GM23338 (cell line): Measurements from ENCODE around the gene VILL. TPM values are rescaled to one million over a fixed set of nuclear protein-coding genes. Genes with fewer than 3 reads are reported as not detected.

Experiments used
- ATAC-seq: fragments of 200-7000 bp; cut with Tn5 transposase; 3 replicates; pipeline ENCODE4 v1.9.1; 2020
- DNase-seq: peaks from one replicate; pipeline ENCODE4 v3.0.0-alpha.2; 2015; ENCODE audit warnings: low spot score
- H2AFZ ChIP-seq: fragments of 200-600 bp; sonication (generic); 2 replicates; pipeline ENCODE4 v1.8.0; 2016; ENCODE audit warnings: antibody characterized with exemption, mild to moderate bottlenecking, moderate library complexity
- H3F3A ChIP-seq: fragments of 200-600 bp; sonication (generic); replicated peaks from 2 replicates; pipeline ENCODE4 v1.8.0; 2017; ENCODE audit warnings: antibody characterized with exemption, mixed run types, low read depth
- H3K27ac ChIP-seq: fragments of 200-600 bp; sonication (generic); 2 replicates; pipeline ENCODE4 v1.6.1; 2016; ENCODE audit warnings: low read depth
- H3K27me3 ChIP-seq: fragments of 200-600 bp; sonication (generic); 2 replicates; pipeline ENCODE4 v1.8.0; 2016; ENCODE audit warnings: mild to moderate bottlenecking, mixed run types, moderate library complexity; ENCODE audit not compliant: insufficient read depth
- H3K36me3 ChIP-seq: fragments of 200-600 bp; sonication (generic); 2 replicates; pipeline ENCODE4 v1.8.0; 2016; ENCODE audit warnings: mild to moderate bottlenecking; ENCODE audit not compliant: insufficient read depth
- H3K4me1 ChIP-seq: fragments of 200-600 bp; sonication (generic); 2 replicates; pipeline ENCODE4 v1.8.0; 2016; ENCODE audit warnings: mild to moderate bottlenecking, moderate library complexity; ENCODE audit not compliant: insufficient read depth
- H3K4me2 ChIP-seq: fragments of 200-600 bp; sonication (generic); 2 replicates; pipeline ENCODE4 v1.7.1; 2017; ENCODE audit warnings: mixed run types
- H3K4me3 ChIP-seq: fragments of 200-600 bp; sonication (generic); 2 replicates; pipeline ENCODE4 v1.6.1; 2016; ENCODE audit warnings: mixed run types
- H3K79me2 ChIP-seq: fragments of 200-600 bp; sonication (generic); replicated peaks from 2 replicates; pipeline ENCODE4 v1.8.0; 2017; ENCODE audit warnings: mild to moderate bottlenecking; ENCODE audit not compliant: insufficient read depth
- H3K9me2 ChIP-seq: fragments of 200-600 bp; sonication (generic); 2 replicates; pipeline ENCODE4 v1.8.0; 2017; ENCODE audit not compliant: insufficient read depth
- H4K20me1 ChIP-seq: fragments of 200-600 bp; sonication (generic); replicated peaks from 2 replicates; pipeline ENCODE4 v1.8.0; 2017; ENCODE audit warnings: mild to moderate bottlenecking; ENCODE audit not compliant: insufficient read depth
- H3K27ac Mint-ChIP-seq: 2 replicates; pipeline ENCODE4 v1.8.0; 2020; ENCODE audit warnings: inconsistent platforms, mild to moderate bottlenecking, moderate library complexity, mixed read lengths
- H3K27me3 Mint-ChIP-seq: 3 replicates; pipeline ENCODE4 v1.8.0; 2022; ENCODE audit warnings: low read depth, mild to moderate bottlenecking, moderate library complexity, mixed read lengths, inconsistent platforms; ENCODE audit not compliant: insufficient read depth, poor library complexity
- H3K36me3 Mint-ChIP-seq: 3 replicates; pipeline ENCODE4 v1.8.0; 2021; ENCODE audit warnings: low read depth, mild to moderate bottlenecking, inconsistent platforms, moderate library complexity, mixed read lengths
- H3K4me1 Mint-ChIP-seq: 3 replicates; pipeline ENCODE4 v1.8.0; 2020; ENCODE audit warnings: mild to moderate bottlenecking, inconsistent platforms, mixed read lengths
- H3K4me3 Mint-ChIP-seq: 3 replicates; pipeline ENCODE4 v1.8.0; 2021; ENCODE audit warnings: moderate library complexity, mild to moderate bottlenecking, inconsistent platforms, mixed read lengths
- H3K9me3 Mint-ChIP-seq: 3 replicates; pipeline ENCODE4 v1.8.0; 2020; ENCODE audit warnings: moderate library complexity, mild to moderate bottlenecking, inconsistent platforms, mixed read lengths
- CTCF ChIP-seq, 2 experiments: fragments of 200-600 bp in 1 of 2; sonication (generic) in 1 of 2; conservative IDR thresholded peaks; 2 replicates each; pipeline versions ENCODE4 v1.5.1 to v1.6.1; 2016 to 2017; ENCODE audit warnings: antibody characterized with exemption in 2 of 2, low read depth in 2 of 2, mild to moderate bottlenecking in 2 of 2, moderate library complexity in 1 of 2
- ETS1 ChIP-seq: IDR thresholded peaks from 2 replicates; pipeline ENCODE4 v1.6.1; 2016; ENCODE audit warnings: antibody characterized with exemption
- EZH2phosphoT487 ChIP-seq: fragments of 200-600 bp; sonication (generic); IDR thresholded peaks from one replicate; pipeline ENCODE4 v1.8.1; 2018; ENCODE audit warnings: antibody characterized with exemption; ENCODE audit not compliant: unreplicated experiment
- POLR2AphosphoS5 ChIP-seq: IDR thresholded peaks from 2 replicates; pipeline ENCODE4 v1.6.1; 2016; ENCODE audit warnings: antibody characterized with exemption, low read depth
- REST ChIP-seq: IDR thresholded peaks from one replicate; pipeline ENCODE4 v1.6.1; 2018; ENCODE audit warnings: antibody characterized with exemption; ENCODE audit not compliant: unreplicated experiment
- STAT1 ChIP-seq: IDR thresholded peaks from one replicate; pipeline ENCODE4 v1.6.1; 2016; ENCODE audit warnings: antibody characterized with exemption; ENCODE audit not compliant: unreplicated experiment
- ZNF331 ChIP-seq: fragments of 250-450 bp; sonication (Bioruptor Pico); IDR thresholded peaks from 2 replicates; pipeline ENCODE4 v1.5.0; 2020; ENCODE audit warnings: low read depth, mild to moderate bottlenecking, moderate library complexity
- ZNF462 ChIP-seq: fragments of 250-450 bp; sonication (Bioruptor Pico); IDR thresholded peaks from 2 replicates; pipeline ENCODE4 v1.5.0; 2020; ENCODE audit warnings: mild to moderate bottlenecking, moderate library complexity
- polyA plus RNA-seq: library from polyadenylated mRNA; unstranded; fragments of >200 nt; fragmentation: Nextera tagmentation; extraction: Ambion mirVana; gene quantifications from 2 replicates; pipeline ENCODE4 v1.2.1, GENCODE V29; 2016
- total RNA-seq: library from RNA; depleted of rRNA; stranded (reverse); fragments of >200 nt; shearing (Covaris generic); gene quantifications from 2 replicates; pipeline ENCODE4 v1.2.3, GENCODE V29; 2014

Gene VILL
- total and polyA plus RNA-seq, 2 experiments from 2014 or later = 2.7 to 9.8 TPM

GRCh38 chr3:38021196-38021595 is 30.6 kb downstream of the VILL start (continued):
- TF ChIP-seq CTCF (conservative IDR thresholded peaks at IDR 0.05; ENCODE audit: low read depth in 2 of 2) (no peak), STAT1 (no peak), ETS1 (no peak), POLR2AphosphoS5 (no peak), ZNF331 (CRISPR knock-in tag) (no peak), EZH2phosphoT487 (no peak)

- H3K4me1 ChIP-seq = no peaks in the 10 kb centered on the region
- peaks cover 20% of the 10 kb centered on the region for H3K27me3 ChIP-seq
- no peaks in the 10 kb centered on the region for H3F3A ChIP-seq
- H3K4me3 ChIP-seq = no peak overlapping the region
- DNase-seq (no peak), ATAC-seq (no peak)
- H3K27me3 Mint-ChIP-seq = peaks cover 24% of the 10 kb centered on the region
- H3K4me1 Mint-ChIP-seq = peaks cover 7% of the 10 kb centered on the region
- no peaks in the 10 kb centered on the region; the same call in 2 of the 3 replicates for H3K36me3 Mint-ChIP-seq
- H3K27ac ChIP-seq = no peak overlapping the region
- H3K9me2 ChIP-seq = no peaks in the 10 kb centered on the region
- peaks cover 3% of the 10 kb centered on the region; the same call in 1 of the 2 replicates for H4K20me1 ChIP-seq
- no peaks in the 10 kb centered on the region; the same call in 1 of the 2 replicates for H3K79me2 ChIP-seq
- no peak overlapping the region for H2AFZ ChIP-seq
- H3K9me3 Mint-ChIP-seq = no peaks in the 10 kb centered on the region
- H3K4me2 ChIP-seq = no peak overlapping the region
- H3K27ac Mint-ChIP-seq = no peak overlapping the region
- H3K36me3 ChIP-seq = no peaks in the 10 kb centered on the region
- H3K4me3 Mint-ChIP-seq = no peak overlapping the region
- TF ChIP-seq REST (no peak), CTCF (conservative IDR thresholded peaks at IDR 0.05; ENCODE audit: low read depth in 2 of 2) (no peak), ZNF331 (CRISPR knock-in tag) (no peak), ETS1 (no peak), ZNF462 (CRISPR knock-in tag) (no peak)
Observed at GRCh38 chr3:38022301-38022700, 31.7 kb downstream of the VILL start.
